Eye (tissue), 1 donor: ENCODE results near the gene AKT2.

Experiments used
- DNase-seq: peaks from one replicate; pipeline ENCODE4 v3.0.0-alpha.2; 2015

AKT2 gene

GRCh38 chr19:40298026-40298425, 12.9 kb upstream of the AKT2 start:
- DNase-seq = no peak

GRCh38 chr19:40294560-40294959, 9.4 kb upstream of the AKT2 start:
- no peak for DNase-seq

GRCh38 chr19:40286971-40287421, 1.9 kb upstream of the AKT2 start:
- DNase-seq = no peak

- DNase-seq = no peak
These were observed 1.3 kb upstream of the AKT2 start for GRCh38 chr19:40286235-40286970.

GRCh38 chr19:40285353-40286234, 449 bp upstream of the AKT2 start:
- DNase-seq = peak; percentile 100

GRCh38 chr19:40284251-40284500, 969 bp downstream of the AKT2 start:
- no peak for DNase-seq

GRCh38 chr19:40283414-40284250, 1.5 kb downstream of the AKT2 start:
- DNase-seq = no peak

GRCh38 chr19:40282920-40283319, 2.2 kb downstream of the AKT2 start:
- no peak for DNase-seq

GRCh38 chr19:40282209-40282580, 3.0 kb downstream of the AKT2 start:
- DNase-seq = no peak

- no peak for DNase-seq
These were observed 3.5 kb downstream of the AKT2 start for GRCh38 chr19:40281381-40282208.

- DNase-seq = no peak
These were observed 4.4 kb downstream of the AKT2 start for GRCh38 chr19:40280608-40281221.

GRCh38 chr19:40279761-40280607, 5.2 kb downstream of the AKT2 start:
- DNase-seq = no peak

GRCh38 chr19:40279120-40279551, 6.0 kb downstream of the AKT2 start:
- peak; percentile 74 for DNase-seq

- DNase-seq = no peak
These were observed 6.6 kb downstream of the AKT2 start for GRCh38 chr19:40278361-40279035.

- DNase-seq = no peak
These were observed 7.6 kb downstream of the AKT2 start for GRCh38 chr19:40277356-40278059.

GRCh38 chr19:40274585-40275544, 10.3 kb downstream of the AKT2 start:
- no peak for DNase-seq

GRCh38 chr19:40273469-40274360, 11.4 kb downstream of the AKT2 start:
- no peak for DNase-seq
